Measurements from ENCODE around the gene SERPINB10.

GRCh38 chr18:63908858-63909257 is 1.1 kb downstream of the SERPINB10 start:
- TF ChIP-seq CTCF (conservative IDR thresholded peaks at IDR 0.05) = no peak
- no peak for TF ChIP-seq EZH2 (IDR thresholded peaks at IDR 0.05; ENCODE audit: low read depth)
